Measurements from ENCODE around the gene FMNL3. TPM values are rescaled to one million over a fixed set of nuclear protein-coding genes. Genes with fewer than 3 reads are reported as not detected.

The FMNL3 gene
- total and polyA plus RNA-seq, 2 of the 13 experiments (the other 11 are each of a cell fraction or from before 2014, with no cell fraction given) = 0.44 to 1.1 TPM

GRCh38 chr12:49707128-49707811, at the start of gene FMNL3 (continued):
- no peak for TF ChIP-seq ZNF737 (CRISPR knock-in tag; IDR thresholded peaks at IDR 0.05; ENCODE audit: borderline replicate concordance)
- TF ChIP-seq SNAI1 (CRISPR knock-in tag; IDR thresholded peaks at IDR 0.05; ENCODE audit: borderline replicate concordance) = no peak
- 0 out of 2 replicates have a peak, but pooled peaks have one; percentile 51 for TF ChIP-seq PAX8 (CRISPR knock-in tag; IDR thresholded peaks at IDR 0.05; ENCODE audit: borderline replicate concordance)
- TF ChIP-seq, protein P1, sequence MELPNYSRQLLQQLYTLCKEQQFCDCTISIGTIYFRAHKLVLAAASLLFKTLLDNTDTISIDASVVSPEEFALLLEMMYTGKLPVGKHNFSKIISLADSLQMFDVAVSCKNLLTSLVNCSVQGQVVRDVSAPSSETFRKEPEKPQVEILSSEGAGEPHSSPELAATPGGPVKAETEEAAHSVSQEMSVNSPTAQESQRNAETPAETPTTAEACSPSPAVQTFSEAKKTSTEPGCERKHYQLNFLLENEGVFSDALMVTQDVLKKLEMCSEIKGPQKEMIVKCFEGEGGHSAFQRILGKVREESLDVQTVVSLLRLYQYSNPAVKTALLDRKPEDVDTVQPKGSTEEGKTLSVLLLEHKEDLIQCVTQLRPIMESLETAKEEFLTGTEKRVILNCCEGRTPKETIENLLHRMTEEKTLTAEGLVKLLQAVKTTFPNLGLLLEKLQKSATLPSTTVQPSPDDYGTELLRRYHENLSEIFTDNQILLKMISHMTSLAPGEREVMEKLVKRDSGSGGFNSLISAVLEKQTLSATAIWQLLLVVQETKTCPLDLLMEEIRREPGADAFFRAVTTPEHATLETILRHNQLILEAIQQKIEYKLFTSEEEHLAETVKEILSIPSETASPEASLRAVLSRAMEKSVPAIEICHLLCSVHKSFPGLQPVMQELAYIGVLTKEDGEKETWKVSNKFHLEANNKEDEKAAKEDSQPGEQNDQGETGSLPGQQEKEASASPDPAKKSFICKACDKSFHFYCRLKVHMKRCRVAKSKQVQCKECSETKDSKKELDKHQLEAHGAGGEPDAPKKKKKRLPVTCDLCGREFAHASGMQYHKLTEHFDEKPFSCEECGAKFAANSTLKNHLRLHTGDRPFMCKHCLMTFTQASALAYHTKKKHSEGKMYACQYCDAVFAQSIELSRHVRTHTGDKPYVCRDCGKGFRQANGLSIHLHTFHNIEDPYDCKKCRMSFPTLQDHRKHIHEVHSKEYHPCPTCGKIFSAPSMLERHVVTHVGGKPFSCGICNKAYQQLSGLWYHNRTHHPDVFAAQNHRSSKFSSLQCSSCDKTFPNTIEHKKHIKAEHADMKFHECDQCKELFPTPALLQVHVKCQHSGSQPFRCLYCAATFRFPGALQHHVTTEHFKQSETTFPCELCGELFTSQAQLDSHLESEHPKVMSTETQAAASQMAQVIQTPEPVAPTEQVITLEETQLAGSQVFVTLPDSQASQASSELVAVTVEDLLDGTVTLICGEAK (IDR thresholded peaks at IDR 0.05) = no peak
- TF ChIP-seq, protein P1 (CRISPR knock-in tag; IDR thresholded peaks at IDR 0.05) = peak; percentile 65
- TF ChIP-seq ETV6 (CRISPR knock-in tag; conservative IDR thresholded peaks at IDR 0.05) = peak; percentile 86; the same call in 1 of the 2 replicates
- no peak for TF ChIP-seq NR2C2 (CRISPR knock-in tag; IDR thresholded peaks at IDR 0.05; ENCODE audit: borderline replicate concordance)
- 0 out of 2 replicates have a peak, but pooled peaks have one; percentile 59 for TF ChIP-seq DNMT1 (CRISPR knock-in tag; IDR thresholded peaks at IDR 0.05)
- 0 out of 2 replicates have a peak, but pooled peaks have one; percentile 62 for TF ChIP-seq ZNF446 (CRISPR knock-in tag; IDR thresholded peaks at IDR 0.05)
- TF ChIP-seq ONECUT2 (CRISPR knock-in tag; IDR thresholded peaks at IDR 0.05) = peak; percentile 61; the same call in 1 of the 2 replicates
- TF ChIP-seq NFKBIZ (CRISPR knock-in tag; IDR thresholded peaks at IDR 0.05) = 0 out of 2 replicates have a peak, but pooled peaks have one; percentile 55
- TF ChIP-seq STAG1 (CRISPR knock-in tag; IDR thresholded peaks at IDR 0.05) = peak; percentile 88
- TF ChIP-seq, protein P2, sequence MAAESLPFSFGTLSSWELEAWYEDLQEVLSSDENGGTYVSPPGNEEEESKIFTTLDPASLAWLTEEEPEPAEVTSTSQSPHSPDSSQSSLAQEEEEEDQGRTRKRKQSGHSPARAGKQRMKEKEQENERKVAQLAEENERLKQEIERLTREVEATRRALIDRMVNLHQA (CRISPR knock-in tag; IDR thresholded peaks at IDR 0.05) = no peak
- TF ChIP-seq LCORL (IDR thresholded peaks at IDR 0.05) = no peak
- no peak for TF ChIP-seq LCORL (CRISPR knock-in tag; IDR thresholded peaks at IDR 0.05)
- TF ChIP-seq ZNF280B (CRISPR knock-in tag; IDR thresholded peaks at IDR 0.05; ENCODE audit: borderline replicate concordance) = peak; percentile 79; the same call in 1 of the 2 replicates
- no peak for TF ChIP-seq REXO4 (CRISPR knock-in tag; IDR thresholded peaks at IDR 0.05; ENCODE audit: borderline replicate concordance)
- TF ChIP-seq ZBTB7A (CRISPR knock-in tag; IDR thresholded peaks at IDR 0.05) = peak; percentile 75; the same call in 1 of the 2 replicates
- peak; percentile 87; the same call in 1 of the 2 replicates for TF ChIP-seq MYC (CRISPR knock-in tag; IDR thresholded peaks at IDR 0.05; ENCODE audit: borderline replicate concordance)
